Fibroblast of peridontal ligament (primary cell): ENCODE measurements around the gene RHOC.

Experiments
- DNase-seq: peaks from one replicate; pipeline ENCODE4 v3.0.0-alpha.2; 2010; ENCODE audit errors: extremely low read depth

Gene RHOC

DNA sequence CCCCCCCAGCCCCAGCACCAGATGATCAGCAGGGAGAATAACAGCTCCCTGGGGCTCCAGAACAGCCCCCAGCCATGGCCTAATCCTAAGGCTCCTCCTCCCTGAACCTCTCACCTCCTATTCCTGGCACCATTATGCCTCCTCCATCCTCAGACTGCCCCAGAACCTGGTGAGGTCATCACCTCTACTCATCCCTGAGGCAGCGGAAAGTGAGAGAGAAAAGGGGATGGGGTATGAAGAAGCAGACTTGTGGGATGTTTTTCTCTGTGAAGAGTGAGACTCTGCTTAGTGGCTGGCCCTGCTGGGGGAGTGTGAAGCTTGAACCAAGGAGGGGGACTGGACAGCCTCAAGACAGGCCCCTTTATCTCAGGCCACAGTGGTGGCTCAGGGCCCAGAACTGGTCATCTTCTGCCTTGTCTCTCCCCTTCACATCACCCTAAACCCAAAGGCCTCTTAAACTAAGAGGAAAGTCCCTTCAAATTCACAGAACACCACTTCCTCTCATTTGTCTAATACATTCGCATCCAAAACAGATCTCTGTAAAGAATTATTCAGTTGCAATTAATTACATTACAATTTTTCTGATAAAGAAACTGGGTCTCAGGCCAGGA lies 10.4 kb upstream of the RHOC start:
- DNase-seq: no peak

DNA sequence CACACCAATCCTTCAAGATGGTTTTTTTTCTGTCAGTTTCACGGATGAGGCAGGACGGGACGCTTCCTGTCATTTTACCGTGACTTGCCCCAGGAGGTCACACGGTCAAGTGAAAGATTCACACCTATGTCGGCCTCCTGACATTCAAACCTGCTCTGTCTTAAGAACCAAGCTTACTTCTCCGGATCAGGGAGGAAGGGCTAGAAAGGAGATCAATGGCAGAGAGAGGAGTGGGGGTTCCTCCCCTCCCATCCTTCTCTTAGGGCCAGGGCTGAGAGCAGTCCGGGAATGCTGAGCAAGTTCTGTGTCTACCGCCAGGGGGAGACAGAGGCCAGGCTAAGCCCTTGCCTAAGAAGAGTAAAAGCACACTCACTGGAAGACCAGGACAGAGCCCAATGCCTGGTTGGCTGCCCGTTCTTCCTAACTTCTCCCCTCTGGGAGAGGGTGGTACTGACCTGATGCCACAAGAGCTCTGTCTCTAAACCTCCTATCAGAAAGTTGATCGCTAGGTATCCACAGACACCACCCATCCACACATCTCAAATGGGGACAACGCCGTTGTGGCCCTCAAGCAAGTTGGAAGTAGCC lies 9.3 kb upstream of the RHOC start:
- DNase-seq: peak; percentile 93

DNA sequence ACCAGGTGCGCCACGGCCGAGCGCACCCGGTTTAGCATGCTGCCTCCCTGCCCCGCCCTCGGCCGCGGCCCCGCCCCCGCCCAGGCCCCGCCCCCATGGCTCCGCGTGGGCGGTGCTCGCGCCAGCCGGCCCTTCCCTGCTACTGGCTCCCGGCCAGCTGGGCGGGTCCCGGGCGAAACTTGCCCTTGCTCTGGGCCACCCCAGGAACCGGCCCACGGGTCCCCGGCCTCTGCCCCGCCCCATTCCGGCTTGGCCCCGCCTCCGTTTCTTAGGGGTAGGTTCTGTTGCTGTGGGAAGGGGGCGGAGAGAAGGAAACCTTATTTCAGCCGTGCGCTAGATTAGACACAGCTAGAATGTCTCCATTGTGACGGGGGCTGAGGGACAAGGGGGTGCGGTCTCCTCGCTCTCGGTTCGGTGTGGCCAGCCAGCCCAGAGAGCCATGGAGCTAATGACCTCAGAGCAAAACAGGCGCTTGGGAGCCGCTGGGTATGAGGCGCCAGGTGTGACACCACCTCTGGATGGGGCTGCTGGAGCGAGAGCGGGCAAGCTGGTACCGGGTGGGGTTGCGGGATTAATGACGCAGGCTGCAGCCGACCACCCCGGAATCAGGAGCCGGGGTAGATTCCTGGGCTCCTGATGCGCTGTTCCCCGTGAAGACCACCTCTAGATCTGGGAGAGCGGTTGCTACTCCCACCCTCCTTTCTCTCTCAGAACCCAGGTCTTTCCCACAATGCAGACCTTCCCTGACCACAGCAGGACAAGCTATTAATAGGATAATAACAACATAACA lies 8.5 kb upstream of the RHOC start, which contains the start of gene PPM1J:
PPM1J (minus strand) TSS at position 69 of the 790 bp plus-strand sequence; CDS start at position 38, 31 bp downstream.
- DNase-seq: peak; percentile 80

DNA sequence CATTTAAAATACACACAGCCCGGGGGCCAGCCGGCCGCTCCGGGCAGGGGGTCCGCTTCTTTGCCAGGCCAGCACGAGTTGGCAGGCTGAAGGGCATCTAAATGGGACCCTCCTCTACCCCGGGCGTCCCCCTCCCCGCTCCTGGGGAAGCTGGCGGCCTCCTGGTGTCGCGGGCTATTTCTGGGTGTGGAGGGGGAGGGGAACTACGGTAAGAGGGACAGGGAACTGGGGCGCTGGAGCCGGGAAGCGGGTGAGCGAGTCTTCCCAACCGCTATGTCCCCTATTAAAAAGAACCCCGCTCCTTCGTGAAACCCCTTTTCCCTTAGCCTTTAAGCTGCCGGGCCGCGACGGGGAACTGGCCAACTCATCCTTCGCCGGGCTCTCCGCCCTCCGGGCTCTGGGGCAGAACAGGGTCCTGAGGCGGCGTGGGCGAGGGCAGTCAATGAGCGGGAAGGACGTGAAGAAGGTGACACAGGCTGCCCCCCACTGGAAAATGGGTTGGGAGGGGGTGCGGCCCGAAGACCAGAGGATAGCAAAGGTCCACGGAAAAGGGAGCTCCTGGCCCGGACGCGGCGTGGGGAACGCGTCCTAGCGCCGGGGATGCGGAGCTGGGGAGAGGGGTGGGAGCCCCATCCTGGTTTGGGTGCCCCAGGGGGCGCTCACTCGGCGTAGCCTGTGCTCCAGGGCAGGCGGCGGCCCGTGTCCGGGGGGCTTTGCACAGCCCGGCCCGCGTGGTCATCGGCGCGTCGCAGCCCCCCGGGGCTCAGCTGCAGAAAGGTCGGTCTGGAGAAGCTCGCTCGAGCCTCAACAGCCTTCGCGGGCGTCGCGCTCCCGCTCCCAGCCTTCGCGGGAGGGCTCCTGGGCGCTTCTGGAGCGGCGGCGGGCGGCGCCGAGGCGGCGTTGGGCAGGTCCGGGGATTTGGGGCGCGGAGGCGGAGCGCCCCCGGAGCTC lies 7.7 kb upstream of the RHOC start:
- no peak for DNase-seq

DNA sequence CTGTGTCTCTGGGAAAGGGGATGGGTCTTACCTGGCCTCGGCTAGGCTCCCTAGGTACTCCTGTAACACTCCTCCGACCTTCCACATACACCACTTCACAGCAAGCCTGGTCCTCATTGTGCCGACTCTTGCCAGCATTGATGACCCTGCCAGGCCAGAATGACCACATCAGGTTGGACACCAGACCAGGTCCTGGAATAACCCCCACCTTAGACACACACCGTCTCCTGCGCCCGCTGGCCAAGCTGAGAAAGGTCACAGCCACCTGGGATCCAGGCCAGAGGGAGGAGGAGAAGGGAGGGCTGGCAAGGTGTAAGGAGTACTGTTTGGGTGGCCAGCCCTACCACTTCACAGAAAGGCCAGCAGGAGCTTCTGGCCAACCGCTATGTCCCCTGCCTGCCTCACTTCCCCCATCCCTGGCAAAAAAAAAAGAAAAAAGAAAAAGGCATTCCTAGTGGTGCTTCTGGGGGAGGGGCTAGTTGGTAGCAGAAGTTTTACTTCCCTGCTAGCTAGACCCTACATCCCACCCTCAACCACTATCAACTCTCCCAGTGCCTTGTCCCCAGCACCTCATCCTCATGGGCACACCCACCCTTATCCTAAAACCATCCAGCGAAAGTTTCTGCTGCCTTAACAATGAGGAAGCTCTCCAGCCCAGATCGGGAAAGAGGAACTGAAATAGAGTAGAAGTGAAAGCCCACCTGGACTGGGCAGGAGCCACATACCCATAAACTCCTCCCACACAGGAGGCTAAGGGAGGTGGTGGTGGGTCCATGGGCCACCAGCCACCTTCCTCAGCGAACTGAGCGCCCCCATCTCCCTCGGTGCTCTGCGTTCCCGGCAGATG lies 6.8 kb upstream of the RHOC start:
- DNase-seq: no peak

DNA sequence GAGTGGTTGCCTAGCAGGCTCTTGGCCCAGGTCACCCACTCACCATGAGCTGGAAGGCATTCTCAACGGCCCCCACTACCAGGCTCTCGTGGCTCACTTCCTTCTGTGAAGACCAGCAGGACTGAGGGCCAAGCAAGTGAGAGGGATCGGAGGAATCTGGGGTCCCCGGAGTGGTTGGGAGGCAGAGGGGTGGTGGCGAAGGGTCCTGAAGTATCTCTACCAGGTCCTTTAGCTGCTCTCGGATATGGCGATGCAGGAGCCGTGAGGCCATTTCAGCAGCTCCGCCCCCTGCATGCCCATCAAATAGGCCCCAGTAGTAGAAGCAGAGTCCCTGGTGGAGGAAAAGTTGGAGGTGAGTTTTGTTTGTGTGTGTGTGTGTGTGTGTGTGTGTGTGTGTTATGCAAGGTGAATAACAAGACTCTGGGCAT lies 5.8 kb upstream of the RHOC start:
- no peak for DNase-seq

DNA sequence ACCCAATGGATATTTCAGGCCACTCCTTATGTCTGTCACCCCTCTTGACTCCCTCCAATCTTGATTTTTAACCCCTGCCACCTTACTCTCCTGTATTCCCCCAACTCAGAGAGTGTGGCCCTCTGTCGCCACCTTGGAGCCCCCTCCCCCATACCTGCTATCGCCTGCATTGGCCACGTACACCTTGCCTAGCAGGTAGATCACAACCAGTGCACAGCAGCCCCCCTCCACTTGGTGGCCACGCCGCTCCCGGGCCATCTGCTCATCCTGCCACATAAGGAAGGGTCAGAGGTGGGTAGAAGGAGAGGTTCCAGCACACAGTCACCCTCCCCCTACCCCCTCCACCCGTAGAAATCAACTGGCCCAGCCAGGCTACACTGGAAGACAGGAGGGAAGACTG lies 5.3 kb upstream of the RHOC start:
- no peak for DNase-seq

DNA sequence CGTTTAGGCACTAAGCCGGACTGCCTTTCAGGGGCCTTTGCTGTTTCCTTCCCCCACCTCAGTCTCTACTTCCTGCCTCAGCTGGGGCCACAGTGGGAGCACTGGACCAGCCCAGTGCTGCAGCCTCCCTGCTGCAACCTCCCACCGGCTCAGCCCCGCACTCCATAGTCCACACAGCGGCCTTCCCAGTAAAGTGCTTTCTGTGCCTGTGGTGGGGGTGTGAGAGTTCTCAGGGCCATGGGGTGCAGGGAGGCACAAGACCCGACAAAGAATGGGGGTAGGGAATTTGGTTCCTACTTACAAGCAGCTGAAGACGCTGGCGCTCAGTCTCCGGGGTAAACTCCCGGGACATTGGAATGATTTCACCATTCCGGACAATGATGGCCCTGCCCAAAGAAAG lies 4.7 kb upstream of the RHOC start:
- DNase-seq: no peak

DNA sequence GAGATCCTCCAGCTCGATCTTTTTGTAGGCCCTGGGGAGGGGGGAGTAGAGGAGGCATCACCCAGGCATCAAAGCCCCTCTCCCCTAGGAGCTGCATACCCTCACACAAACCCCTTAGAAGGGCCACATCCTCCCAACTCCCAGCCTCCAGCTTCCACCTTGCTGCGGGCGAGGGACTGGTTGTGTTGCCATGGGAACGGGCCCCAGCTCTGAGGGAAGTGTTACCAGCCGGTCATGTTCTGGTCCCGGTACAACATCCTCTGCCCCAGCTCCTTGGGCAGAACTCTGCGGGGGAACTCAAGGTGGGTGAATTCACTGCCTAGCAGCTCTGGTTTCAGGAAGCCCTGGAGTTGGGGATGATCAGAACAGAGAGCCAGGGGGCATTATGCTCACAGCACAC lies 4.1 kb upstream of the RHOC start:
- DNase-seq: no peak

DNA sequence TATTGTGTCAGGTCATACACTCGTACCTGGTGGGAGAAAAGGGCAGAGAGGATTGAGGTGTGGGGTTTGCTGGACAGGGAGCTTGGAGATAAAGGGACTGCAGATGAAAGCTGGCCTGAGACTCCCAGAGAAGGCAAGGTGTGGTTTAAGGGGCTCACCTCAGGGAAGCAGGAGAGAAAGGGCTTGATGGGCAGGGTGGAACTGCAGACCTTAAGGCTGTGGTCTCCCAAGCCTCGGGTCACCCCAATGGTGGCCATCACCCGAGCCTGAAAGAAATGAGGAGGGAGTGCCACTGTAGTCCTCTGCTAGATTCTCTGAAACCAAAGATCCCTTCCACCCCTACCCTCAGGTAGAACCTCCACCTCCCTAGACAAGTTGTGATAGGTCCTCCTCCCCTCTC lies 3.7 kb upstream of the RHOC start:
- DNase-seq: no peak

DNA sequence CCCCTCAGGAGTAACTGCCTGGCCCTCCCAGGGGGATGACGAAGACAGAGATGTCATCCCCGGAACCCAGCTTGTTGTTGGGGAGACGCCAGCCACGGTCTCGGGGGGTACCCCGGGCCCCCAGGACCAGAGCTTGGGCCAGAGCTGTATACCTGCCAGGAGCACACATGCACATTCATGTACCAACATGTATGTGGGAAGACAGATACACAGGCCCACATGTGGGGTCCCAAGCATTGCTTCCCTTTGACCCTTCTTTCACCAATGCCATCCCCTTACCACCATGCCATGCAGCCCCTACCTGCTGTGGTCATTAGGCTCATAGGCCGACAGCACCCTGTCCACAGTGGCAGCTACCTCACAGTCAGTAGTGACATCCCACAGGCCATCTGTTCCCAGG lies 3.2 kb upstream of the RHOC start:
- DNase-seq: no peak

DNA sequence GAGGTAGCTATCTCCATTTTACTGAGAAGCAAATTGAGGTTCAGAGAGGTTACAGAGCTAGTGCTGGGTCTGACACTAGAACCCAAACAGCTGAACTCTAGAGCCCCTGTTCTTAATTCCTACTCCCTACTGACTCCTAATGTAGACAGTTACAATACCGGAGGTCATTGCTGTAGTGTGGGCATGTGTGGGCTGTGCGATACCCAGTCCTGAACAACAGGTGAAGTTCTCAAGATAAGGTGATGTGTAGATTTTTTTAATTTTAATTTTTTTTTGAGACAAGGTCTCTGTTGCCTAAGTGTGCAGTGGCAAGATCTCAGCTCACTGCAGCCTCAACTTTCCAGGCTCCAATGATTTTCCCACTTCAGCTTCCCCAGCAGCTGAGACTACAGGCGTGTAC lies 1.6 kb upstream of the RHOC start:
- no peak for DNase-seq

DNA sequence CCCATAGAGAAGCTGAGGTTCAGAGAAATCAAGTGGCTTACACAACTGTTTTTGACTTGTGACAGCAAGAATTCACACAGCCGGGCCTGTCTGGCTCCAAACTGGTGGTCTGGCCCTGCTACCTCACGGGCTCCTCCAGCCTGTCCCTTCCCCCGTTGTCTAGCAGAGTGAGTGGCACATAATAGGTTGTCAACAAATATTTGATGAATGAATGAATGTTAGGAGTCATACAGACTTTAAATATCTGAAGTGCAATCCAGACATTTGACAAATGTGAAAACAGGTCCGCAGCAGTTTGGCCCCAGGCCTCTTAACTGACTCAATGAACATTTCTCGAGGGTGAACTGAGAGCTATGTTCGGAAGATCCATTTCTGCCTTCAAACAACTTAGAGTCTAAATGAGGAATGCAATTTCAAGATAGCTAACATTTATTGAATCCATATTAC lies 1.1 kb upstream of the RHOC start:
- DNase-seq: no peak

DNA sequence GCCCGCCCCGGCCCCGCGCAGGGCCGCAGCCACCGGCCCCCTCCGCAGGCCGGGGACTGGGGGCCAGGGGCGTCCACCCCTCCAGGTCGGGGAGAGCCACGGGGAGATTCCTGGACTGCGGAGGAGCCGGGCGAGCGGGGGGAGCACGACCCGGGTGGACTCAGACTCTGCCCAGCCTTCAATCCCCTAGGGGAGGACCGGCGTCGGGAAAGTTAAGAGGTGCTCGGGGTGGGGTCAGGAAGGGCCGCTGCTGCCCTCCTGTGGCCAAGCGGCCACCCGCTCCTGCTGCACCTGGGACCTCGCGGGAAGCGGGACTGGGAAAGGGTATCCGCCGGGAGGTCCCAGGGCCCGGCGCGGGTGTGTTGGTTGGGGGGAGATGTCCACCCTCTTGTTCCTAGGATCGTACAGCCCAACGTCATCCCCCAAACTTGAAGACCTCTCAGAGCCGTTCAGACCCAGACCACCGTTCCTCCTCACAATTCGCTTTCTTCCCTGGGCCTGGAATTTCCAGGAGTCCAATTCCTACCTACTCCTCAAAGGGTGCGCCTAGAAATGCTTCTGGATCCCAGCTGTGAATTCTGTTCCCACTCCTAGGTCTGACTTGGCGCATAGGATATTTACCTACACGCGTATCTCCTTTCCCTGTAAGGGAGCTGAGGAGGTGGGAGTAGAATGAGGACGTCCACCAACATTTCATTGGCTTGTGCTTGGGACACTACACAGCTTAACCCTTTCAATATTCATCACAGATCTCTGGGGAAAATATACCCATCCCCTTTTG lies 484 bp upstream of the RHOC start:
- peak; percentile 78 for DNase-seq

DNA sequence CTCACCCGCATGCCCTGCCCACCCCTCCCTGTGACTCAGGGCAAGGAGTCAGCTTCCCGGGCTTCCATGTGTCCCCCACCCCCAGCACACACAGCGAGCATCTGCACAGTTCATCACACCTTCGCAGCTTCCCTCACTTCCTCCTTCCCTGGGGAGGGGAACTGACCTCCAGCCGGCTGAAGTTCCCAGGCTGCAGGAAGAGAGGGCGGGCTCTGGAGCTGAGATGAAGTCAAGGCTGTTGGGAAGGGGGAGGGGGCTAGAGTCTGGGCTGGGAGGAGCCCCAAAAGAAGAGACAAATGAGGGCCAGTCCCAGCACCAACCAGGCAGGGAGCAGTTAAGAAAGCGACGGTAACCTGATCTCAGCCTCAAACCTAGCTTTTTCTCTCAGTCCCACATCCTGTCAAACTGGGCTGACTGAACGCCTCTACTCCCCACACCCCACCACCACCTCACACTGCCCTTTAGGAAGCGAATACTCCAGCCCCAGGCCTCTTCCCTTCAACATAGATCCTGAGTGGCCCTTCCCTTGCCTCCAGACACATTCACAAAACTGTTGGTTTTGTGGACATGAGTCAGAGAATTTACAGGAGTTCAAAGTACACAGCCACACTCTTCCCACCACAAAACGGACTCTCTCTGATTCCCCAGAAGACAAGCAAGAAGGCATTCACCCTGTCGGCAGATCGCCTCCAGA lies 1.8 kb downstream of the RHOC start:
- DNase-seq: peak; percentile 91

DNA sequence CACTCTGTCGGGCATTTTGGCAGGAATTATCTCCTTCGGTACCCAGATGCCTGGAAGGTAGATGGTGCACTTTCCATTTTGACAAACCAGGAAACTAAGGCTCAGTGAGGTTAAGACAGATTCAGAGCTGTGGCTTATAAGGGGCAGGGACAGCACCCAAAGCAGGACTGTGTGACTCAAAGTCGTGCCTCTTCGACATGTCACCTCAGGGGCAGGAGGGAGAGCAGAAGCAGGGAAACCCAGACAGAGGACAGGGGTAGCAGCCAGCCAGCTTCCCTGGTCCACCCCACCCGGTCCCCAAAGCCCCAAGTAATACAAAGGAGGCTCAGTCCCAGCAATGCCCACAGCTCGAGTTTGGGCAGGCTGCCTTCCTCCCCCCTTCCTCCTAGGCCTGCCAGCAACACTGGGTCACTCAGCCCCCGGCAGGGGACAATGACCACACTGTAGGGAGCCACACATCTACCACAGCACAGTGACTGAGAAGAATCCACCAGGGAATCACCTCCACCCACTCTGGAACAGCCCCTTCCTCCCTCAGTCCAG lies 2.5 kb downstream of the RHOC start:
- DNase-seq: no peak

DNA sequence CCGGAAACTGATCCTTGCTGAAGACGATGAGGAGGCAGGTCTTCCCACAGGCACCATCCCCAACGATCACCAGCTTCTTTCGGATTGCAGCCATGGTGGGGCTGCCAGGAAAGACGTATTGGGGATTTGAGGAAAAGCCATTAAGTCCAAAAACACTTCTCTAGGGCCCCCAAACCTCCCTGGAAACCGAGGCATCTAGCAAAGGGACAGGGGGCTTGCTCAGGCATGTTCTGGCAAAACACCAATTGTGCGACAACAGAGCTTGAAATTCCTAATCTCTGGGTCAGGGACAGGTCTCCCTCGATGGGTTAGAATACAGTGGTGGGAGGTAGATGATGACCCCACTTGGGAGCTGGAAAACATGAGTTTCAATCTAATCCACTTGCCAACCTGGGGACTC lies 3.2 kb downstream of the RHOC start:
- no peak for DNase-seq

DNA sequence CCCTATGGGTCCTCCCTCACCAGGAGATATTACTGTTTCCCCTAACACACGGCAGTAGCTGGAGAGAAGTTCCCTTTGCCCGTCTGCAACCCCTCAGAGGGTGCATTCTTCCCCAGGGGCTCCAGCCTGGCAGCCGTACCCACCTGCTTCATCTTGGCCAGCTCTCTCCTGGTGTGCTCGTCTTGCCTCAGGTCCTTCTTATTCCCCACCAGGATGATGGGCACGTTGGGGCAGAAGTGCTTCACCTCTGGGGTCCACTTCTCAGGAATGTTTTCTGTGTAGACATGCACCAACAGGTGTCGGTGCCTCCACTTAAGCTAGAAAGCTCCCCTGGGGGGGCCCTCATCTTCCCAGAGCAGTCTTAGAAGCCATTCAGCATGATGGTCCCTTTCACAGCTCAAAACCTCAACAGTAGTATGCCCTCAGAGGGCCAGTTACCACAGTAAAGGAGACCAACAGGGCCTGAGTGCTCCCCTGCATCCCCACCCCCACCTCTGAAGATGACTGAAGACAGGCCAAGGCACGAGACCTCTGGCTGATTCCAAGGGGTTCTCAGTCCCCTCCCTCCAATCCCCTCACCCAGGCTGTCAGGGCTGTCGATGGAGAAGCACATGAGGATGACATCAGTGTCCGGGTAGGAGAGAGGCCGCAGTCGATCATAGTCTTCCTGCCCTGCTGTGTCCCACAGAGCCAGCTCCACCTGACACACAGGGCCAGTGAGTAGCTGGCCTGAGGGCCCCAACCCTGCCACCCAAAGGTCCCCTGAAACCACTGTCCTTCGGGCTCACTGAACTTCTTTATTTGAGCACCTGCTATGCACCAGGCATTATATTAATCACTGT lies 4.3 kb downstream of the RHOC start:
- DNase-seq: no peak

DNA sequence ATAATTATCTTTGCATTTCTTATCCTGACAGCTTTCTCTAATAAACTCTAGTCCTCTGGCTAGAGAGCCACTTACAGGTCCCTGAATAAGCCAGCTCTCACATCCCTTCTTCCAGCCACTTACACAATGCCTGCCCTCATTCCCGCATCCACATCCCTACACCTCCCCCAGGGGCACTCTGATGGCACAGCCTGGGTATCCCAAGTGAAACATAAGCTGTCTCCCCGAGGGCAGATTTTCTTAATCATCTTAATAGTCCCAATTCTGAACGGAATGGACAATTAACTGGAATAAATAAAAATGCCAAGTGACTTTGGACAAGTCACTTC lies 4.9 kb downstream of the RHOC start:
- no peak for DNase-seq
